HEK293T (cell line): Measurements from ENCODE around the gene NOBOX.
"Not testable (repeated sequence)": the region's sequence is repeated elsewhere in the genome, so short reads cannot be mapped to it uniquely, and the experiment has no call there.

Experiments
- CTCF ChIA-PET: fragments of 350-600 bp; formaldehyde crosslinking; extraction: SDS; loops from one replicate; lab custom pipeline; 2021; ENCODE audit warnings: antibody characterized with exemption, inconsistent platforms; lab: Yijun Ruan, JAX
- POLR2A ChIA-PET: fragments of 350-600 bp; formaldehyde crosslinking; extraction: SDS; loops from one replicate; lab custom pipeline; 2020; ENCODE audit warnings: antibody characterized with exemption, inconsistent platforms; lab: Yijun Ruan, JAX
- DNase-seq: peaks from one replicate; pipeline ENCODE4 v3.0.0; 2012; ENCODE audit warnings: mixed read lengths; ENCODE audit errors: extremely low spot score
- L3MBTL2 ChIP-seq: fragments of 450-650 bp; conservative IDR thresholded peaks from 2 replicates; pipeline ENCODE4 v1.6.1; 2016; ENCODE audit warnings: mild to moderate bottlenecking
- NFRKB ChIP-seq: fragments of 450-650 bp; IDR thresholded peaks from 2 replicates; pipeline ENCODE4 v1.6.1; 2016; ENCODE audit warnings: mild to moderate bottlenecking, moderate library complexity
- PKNOX1 ChIP-seq: fragments of 450-650 bp; IDR thresholded peaks from 2 replicates; pipeline ENCODE4 v1.6.1; 2016
- TARDBP ChIP-seq: fragments of 450-650 bp; IDR thresholded peaks from 2 replicates; pipeline ENCODE4 v1.6.1; 2016
- ZNF384 ChIP-seq: fragments of 450-650 bp; IDR thresholded peaks from 2 replicates; pipeline ENCODE4 v1.6.1; 2016

NOBOX gene

DNA sequence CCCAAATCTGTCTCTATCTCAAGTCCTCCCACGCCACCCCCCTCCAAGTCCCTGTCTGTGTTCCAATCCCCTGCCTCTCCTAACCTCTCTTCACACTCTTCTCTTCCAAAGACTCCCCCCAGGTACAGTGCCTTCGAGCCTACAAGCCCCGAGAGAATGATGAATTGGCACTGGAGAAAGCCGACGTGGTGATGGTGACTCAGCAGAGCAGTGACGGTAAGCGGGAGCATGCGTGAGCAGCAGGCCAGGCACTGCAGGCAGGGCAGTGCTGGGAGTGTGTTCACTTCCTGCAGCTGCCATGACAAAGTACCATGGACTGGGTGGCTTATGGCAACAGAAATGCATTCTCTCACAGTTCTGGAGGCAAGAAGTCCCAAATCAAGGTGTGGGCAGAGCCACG is 24.8 kb downstream of the NOBOX start:
- no peak for TF ChIP-seq L3MBTL2
- no peak for TF ChIP-seq ZNF384
- TF ChIP-seq TARDBP = no peak
- no peak for TF ChIP-seq NFRKB
- TF ChIP-seq PKNOX1 = no peak
- ChIA-PET CTCF (no interaction called here), POLR2A (no interaction called here)
- no peak for DNase-seq

DNA sequence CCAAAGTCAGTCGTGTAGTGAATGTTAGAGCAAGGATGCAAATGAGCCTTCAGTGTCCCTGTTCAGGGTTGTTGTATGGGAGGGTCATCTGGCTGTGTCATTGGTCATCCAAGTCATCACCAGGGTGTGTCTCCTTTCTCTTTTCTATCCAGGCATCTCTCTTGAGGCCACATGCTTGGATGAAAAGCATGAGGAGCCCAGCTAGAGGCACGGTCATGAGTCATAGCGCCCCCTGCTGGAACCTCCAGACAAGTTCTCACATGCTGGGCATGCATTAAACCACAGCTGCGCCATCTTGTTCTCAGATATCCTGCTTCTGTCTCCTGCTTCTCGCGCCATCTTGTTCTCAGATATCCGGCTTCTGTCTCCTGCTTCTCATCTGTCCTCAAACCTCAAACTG is 34.3 kb downstream of the NOBOX start:
- DNase-seq, CTCF ChIA-PET, POLR2A ChIA-PET: not testable (repeated sequence)

DNA sequence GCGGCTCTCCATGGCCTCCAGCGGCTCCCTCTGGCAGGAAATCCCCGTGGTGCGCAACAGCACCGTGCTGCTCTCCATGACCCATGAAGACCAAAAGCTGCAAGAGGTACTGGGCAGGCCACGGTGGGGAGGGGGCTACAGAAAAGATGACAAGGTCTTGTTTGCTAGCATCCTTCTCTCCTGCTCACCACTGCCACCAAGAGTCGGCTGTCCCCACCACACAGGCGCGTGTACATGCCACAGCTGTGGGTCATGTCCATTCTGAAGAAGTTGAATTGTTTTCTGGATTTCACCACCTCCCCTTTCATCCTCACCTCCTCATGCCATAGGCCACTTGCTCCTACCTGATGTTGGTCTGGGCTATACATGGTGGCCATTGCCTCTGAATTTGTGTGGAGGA is 36.2 kb downstream of the NOBOX start:
- POLR2A ChIA-PET, CTCF ChIA-PET, DNase-seq: not testable (repeated sequence)

GRCh38 chr7:144365523-144365922 is 38.0 kb downstream of the NOBOX start:
- POLR2A ChIA-PET, CTCF ChIA-PET, DNase-seq: not testable (repeated sequence)

- DNase-seq, POLR2A ChIA-PET, CTCF ChIA-PET: not testable (repeated sequence)
Observed at GRCh38 chr7:144362061-144362460, 41.4 kb downstream of the NOBOX start.

DNA sequence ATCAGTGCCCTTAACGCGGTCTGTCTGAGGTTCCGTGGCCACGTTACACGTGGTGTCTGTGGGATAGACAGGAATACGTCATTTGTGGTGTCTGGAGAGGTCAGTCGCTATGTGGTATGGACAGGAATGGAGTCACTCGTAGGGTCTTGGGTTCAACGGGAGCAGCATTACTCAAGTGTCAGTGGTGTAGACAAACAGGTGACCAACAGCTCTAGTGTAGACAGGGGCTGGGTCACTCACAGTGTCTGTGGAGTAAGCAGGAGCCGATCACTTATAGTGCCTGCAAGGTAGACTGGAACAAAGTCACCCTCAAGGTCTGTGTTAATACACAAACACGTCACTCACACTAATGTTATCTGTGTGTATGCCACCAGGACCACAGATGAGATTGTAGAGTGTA is 46.6 kb downstream of the NOBOX start:
- POLR2A ChIA-PET, DNase-seq, CTCF ChIA-PET: not testable (repeated sequence)

- CTCF ChIA-PET, DNase-seq, POLR2A ChIA-PET: not testable (repeated sequence)
Observed at GRCh38 chr7:144356185-144356584, 47.3 kb downstream of the NOBOX start.

DNA sequence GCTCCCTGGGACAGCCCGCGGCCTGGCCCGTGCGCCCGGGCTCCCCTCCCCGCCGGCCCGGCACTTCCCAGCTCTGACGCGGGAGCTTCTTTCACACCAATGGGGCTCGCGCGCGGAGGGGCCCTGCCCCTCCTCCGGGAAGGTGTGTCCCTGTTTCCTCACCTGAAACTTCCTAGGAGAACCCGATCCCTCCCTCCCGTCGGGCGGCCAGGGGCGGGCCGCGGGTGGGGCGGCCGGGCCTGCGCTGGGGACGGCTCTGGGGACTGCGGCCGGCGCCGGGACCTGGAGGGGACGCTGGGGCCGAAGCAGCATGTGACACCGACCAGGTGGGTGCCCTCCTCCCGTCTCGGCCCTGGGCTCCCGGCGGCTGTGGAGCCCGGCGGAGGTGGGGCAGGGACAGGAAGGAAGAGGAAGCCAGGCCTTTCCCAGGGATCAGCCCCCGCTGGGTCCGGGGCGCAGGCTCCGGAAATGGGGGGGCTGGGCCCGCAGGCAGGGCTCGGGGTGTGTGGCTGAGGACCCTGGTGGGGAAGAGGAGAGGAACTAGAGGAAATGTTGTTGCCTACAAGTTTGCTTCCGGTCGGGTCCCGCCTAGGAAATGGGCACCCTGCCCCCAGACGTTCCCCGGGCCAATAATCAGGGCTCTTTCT is 48.2 kb downstream of the NOBOX start, which contains the start of gene ARHGEF5:
ARHGEF5 (plus strand) TSS at position 227 of the 647 bp plus-strand sequence. CDS start 7,268 bp downstream, outside the sequence.
- CTCF ChIA-PET, POLR2A ChIA-PET, DNase-seq: not testable (repeated sequence)

GRCh38 chr7:144351667-144352066 is 51.8 kb downstream of the NOBOX start:
- POLR2A ChIA-PET, CTCF ChIA-PET: not testable (repeated sequence)

DNA sequence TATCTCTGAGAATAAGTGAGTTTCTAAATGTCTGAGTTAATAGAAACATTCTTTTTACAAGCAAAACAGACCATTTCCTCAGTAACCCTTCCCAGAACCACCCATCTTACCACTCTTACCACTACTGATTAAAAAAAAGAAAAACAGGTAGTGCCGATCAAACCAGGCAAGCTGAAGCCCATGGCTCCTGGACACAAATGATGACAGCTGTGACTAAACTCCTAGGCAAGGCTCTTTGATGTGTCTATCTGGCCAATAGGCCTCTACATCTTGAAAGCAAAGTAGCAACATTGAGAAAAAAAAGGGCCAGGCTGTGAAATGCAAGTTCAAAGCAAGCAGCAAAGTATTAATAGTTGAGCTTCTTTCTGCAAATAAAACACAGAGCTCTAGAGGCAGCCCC is 54.9 kb downstream of the NOBOX start:
- POLR2A ChIA-PET, DNase-seq, CTCF ChIA-PET: not testable (repeated sequence)

More at GRCh38 chr7:144351667-144352066, 51.8 kb downstream of the NOBOX start:
- DNase-seq = not testable (repeated sequence)
